Activated T-helper 1 cell treated with anti-CD3 and anti-CD28 coated beads, Interleukin-2, amount 50 U/mL, for 16 hours (primary cell): ENCODE measurements around the gene TRAPPC2.
A peak's percentile ranks its signal among the peaks of the same experiment; 100 is the strongest.
"Not testable (repeated sequence)": the region's sequence is repeated elsewhere in the genome, so short reads cannot be mapped to it uniquely, and the experiment has no call there.

ENCODE experiments used
- DNase-seq, 2 donors: peaks; one replicate each; pipeline ENCODE4 v3.0.0-alpha.2; 2020; ENCODE audit warnings: low read depth in 1 of 2, low spot score in 1 of 2

TRAPPC2 gene

GRCh38 chrX:13748486-13748885 is 14.1 kb upstream of the TRAPPC2 start:
- DNase-seq: no peak

- no peak for DNase-seq
Measured at GRCh38 chrX:13747836-13748235, 13.4 kb upstream of the TRAPPC2 start.

DNA sequence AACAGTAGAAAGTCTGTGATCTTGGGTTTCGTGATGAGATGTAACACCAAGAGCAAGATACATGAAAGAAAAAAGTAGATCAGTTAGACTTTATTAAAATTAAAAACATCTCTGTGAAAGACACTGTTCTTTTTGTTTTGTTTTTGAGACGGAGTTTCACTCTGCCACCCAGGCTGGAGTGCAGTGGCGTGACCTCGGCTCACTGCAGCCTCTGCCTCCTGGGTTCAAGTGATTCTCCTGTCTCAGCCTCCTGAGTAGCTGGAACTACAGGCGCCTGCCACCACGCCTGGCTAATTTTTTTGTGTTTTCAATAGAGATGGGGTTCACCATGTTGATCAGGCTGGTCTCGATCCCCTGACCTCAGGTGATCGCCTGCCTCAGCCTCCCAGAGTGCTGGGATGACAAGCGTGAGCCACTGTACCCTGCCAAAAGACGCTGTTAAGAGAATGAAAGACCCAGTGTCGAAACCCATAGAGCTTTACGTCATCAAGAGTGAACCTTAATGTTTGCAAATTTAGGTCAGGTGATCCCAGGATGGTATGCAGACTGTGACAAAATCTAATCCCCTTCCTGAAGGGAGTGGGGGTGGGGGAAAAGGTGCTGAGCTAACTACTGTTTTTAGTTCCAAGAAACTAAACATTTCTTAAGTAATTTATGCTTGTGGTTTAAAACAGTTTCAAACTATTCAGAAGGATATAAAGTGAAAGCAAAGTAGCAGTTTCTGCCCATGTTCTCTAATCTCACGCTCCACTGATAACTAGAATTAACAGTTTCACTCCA is 8.2 kb upstream of the TRAPPC2 start:
- peak in 1 of 2 donors; percentile 17 for DNase-seq

GRCh38 chrX:13741695-13742094 is 7.3 kb upstream of the TRAPPC2 start:
- DNase-seq: no peak

- DNase-seq: no peak
Measured at GRCh38 chrX:13733506-13733905, 914 bp downstream of the TRAPPC2 start.

DNA sequence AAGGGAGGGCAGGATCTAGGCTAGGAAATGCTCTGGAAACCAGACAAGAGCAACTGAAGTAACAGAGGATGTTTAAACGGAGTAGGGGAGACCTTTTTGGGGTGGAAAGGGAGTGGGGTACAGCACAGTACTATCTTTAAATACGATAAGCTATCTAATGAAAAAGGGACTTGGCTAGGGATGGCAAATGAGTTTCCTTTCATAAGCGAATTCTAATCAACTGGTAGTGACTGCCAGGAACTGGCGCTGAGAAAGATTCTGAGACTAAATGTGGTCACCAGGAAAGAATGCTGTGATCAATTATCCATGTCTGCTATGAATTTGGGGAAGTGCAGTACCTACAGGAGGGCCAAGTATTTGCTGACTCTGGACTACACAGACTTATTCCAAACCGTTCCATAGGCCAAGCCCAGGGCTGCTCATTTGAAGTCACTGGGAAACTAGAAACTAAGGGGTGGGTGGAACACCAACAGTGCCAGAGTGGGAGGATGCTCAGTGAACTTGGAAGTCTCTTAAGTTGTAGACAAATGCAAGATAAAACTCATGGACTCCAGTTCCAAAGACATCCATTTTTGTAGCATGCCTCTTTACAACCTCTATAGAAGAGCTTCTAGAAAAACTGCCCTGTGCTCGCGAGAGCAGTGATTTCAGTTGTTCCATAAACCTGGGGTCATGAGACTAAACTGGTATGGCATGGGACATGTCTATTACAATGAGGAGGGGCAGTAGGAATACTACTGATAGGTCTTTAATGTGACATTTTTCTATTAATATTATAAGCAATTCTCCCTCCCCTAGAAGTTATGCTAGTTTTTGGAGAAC is 2.0 kb downstream of the TRAPPC2 start:
- no peak for DNase-seq

DNA sequence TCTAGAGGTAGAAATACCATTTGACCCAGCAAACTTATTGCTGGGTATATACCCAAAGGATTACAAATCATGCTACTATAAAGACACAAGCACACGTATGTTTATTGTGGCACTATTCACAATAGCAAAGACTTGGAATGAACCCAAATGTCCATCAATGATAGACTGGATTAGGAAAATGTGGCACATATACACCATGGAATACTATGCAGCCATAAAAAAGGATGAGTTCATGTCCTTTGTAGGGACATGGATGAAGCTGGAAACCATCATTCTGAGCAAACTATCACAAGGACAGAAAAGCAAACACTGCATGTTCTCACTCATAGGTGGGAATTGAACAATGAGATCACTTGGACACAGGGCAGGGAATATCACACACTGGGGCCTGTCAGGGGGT is 3.9 kb downstream of the TRAPPC2 start:
- not testable (repeated sequence) for DNase-seq

GRCh38 chrX:13726583-13726982 is 7.8 kb downstream of the TRAPPC2 start:
- not testable (repeated sequence) for DNase-seq

GRCh38 chrX:13724878-13725277 is 9.5 kb downstream of the TRAPPC2 start:
- DNase-seq: peak; percentile 9 to 22

- no peak for DNase-seq
Measured at GRCh38 chrX:13721819-13722519, 12.5 kb downstream of the TRAPPC2 start.

DNA sequence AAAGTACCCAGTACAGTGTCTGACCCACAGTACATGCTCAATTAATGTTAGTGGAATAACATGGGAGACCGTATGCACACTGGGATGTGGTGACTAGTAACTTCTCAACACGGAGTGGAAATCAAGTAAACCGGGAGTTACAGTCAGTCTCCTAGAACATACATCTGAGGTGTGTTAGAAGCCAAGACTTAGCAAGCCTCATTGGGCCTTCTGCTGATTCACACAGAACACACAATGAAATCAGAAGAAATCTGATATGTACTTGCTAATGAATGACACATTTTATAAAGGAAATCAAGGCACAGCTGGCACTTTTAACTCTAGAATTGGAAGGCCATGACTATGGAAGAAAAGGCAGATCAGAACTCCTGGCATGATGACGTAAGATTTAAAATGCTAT is 13.0 kb downstream of the TRAPPC2 start:
- DNase-seq: no peak

DNA sequence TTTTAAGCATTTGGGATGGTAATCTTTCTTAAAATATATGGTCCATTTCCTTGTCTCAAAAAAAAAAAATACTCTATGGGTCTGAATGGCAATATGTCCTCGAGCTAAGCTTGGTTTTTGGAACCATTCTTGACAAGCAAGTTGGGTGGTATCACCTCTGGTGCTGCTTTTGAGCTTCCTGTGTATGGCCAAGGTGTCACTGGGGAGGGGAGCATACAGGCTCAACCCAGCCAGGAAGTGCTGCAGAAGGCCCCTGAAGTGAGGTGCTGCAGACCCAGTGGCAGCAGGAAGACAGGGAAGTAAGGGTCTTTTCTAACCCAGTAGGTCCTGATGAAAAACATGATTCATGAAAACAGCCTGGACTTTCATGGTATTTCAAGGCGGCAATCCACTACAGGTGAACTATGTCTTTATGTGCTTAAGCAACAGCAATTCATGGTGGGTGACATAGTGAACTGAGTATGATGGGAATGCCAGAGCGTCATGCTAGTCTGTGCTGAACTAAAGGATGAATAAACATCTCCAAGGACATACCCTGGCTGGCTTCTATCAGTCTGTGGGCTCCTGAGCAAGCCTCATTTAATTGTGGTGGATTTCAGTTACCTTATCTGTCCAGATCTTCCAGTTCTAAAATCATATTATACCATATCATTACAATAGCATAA is 15.1 kb downstream of the TRAPPC2 start:
- DNase-seq: no peak

- no peak for DNase-seq
Measured at GRCh38 chrX:13717700-13718472, 16.5 kb downstream of the TRAPPC2 start.

- peak; percentile 2 to 10 for DNase-seq
Measured at GRCh38 chrX:13716905-13717304, 17.5 kb downstream of the TRAPPC2 start.

DNA sequence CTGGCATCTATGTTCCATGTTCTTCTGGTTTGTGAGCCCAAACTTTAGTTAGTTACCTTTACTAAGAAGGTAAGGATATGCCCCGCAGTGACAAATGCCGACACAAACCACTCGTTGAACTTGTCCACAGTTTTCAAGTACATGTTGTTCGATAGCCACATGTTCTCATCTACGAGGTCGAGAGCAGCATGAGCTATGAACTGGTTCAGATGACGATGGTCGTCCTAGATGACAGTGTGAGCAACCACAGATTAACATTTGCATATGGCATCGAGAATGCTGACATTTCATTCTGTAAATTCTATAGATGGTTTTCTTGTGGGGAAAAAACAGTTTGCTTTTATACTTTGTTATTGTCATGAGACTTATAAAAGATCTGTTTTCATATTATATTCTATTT is 18.0 kb downstream of the TRAPPC2 start:
- DNase-seq: no peak

GRCh38 chrX:13711141-13711540 is 23.3 kb downstream of the TRAPPC2 start:
- DNase-seq: no peak

DNA sequence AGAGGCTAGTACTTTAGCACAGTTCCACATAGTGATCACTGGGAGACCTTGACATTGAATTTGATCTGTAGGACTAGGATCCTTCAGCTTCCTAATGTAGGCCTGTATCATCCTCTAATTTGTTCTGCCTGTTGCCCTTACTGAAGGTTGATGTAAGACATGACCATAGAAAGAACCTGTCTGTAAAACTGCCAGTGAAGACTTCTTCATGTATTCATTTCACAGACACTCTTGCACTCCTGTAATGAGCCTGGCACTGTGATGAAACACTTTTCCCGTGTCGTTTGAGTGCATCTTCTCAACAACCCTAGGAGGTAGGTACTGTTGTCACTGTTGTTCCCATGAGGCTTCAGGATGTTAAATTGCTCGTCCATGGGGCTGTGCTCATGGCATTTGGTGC is 30.8 kb downstream of the TRAPPC2 start:
- no peak for DNase-seq

GRCh38 chrX:13703135-13703534 is 31.3 kb downstream of the TRAPPC2 start:
- DNase-seq: no peak

DNA sequence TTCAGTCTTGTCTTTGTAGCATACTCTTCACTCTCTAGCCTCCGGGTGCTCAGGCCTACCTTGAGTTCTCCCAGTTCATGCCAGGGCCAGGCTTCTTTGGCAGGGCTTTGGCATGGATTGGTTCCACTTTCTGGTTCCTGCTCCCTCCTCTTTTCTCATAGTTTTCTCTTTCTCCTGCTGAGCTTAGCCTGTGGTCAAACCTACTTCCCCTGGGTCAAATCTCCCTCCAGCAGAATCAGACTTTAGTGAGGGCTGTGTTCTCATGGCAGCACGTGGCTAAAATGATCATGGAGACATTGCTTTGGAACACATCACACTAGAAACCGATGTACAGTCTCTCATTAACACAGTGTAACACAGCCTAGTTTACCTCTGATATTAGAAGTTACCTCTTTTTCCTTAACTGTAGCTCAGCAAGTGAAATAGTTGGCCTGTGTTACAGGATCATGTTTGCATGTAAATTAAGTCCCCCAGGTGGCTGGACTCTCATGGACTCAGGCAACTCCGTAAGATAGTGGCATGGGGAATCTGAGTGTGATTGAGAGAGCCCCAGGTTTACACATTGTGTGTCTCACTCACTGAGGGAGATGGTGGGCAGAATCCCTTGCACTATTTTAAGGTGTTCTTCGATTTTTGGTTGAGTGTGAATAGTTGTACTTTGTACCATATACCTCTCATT is 32.2 kb downstream of the TRAPPC2 start:
- DNase-seq: no peak

- no peak for DNase-seq
Measured at GRCh38 chrX:13700380-13700779, 34.0 kb downstream of the TRAPPC2 start.
